GM13977 (cell line): ENCODE data around the gene MTUS2.

Source experiments
- DNase-seq: peaks from one replicate; pipeline ENCODE4 v3.0.0; 2012; ENCODE audit warnings: low spot score
- CTCF ChIP-seq: IDR thresholded peaks from 2 replicates; pipeline ENCODE4 v1.5.1; 2012; ENCODE audit warnings: mild to moderate bottlenecking, control low read depth; ENCODE audit not compliant: insufficient read depth; ENCODE audit errors: extremely low read depth, missing control alignments
- in situ Hi-C: fragments of 300-500 bp; cut with MboI; formaldehyde crosslinking; loops from one replicate; pipeline ENCODE4 v1.12.0; 2022; ENCODE audit warnings: low sequenced_read_pairs, low pct_unique_long_range_greater_than_20kb, mixed read lengths, inconsistent platforms; ENCODE audit not compliant: unreplicated experiment

Gene MTUS2

GRCh38 chr13:29108068-29108786, 288.1 kb downstream of the MTUS2 start:
- no peak for TF ChIP-seq CTCF
- in situ Hi-C loops = no loop called here
- no peak for DNase-seq

- TF ChIP-seq CTCF = no peak
- DNase-seq = no peak
- in situ Hi-C loops = no loop called here
These were observed 289.8 kb downstream of the MTUS2 start for GRCh38 chr13:29109987-29110386.

GRCh38 chr13:29111446-29111845, 291.3 kb downstream of the MTUS2 start:
- no peak for TF ChIP-seq CTCF
- DNase-seq = no peak

GRCh38 chr13:29115842-29116241, 295.7 kb downstream of the MTUS2 start:
- TF ChIP-seq CTCF = no peak
- in situ Hi-C loops = no loop called here
- DNase-seq = no peak

More at GRCh38 chr13:29111446-29111845, 291.3 kb downstream of the MTUS2 start:
- in situ Hi-C loops = no loop called here

GRCh38 chr13:29117663-29118062, 297.5 kb downstream of the MTUS2 start:
- in situ Hi-C loops = no loop called here
- TF ChIP-seq CTCF = no peak
- no peak for DNase-seq

GRCh38 chr13:29118471-29118870, 298.3 kb downstream of the MTUS2 start:
- DNase-seq = no peak
- in situ Hi-C loops = no loop called here
- TF ChIP-seq CTCF = no peak
